NCI-H2171 (cell line): ENCODE results near the gene HSPA12A.

ENCODE experiments used
- DNase-seq: peaks from one replicate; lab custom pipeline; 2025; lab: John Stamatoyannopoulos, UW

Gene HSPA12A

GRCh38 chr10:116627386-116627933, 114.9 kb downstream of the HSPA12A start:
- DNase-seq = no peak

- DNase-seq = no peak
Observed at GRCh38 chr10:116626815-116627214, 115.6 kb downstream of the HSPA12A start.

GRCh38 chr10:116625845-116626244, 116.5 kb downstream of the HSPA12A start:
- DNase-seq = no peak

- DNase-seq = no peak
Observed at GRCh38 chr10:116621934-116622655, 120.3 kb downstream of the HSPA12A start.

- no peak for DNase-seq
Observed at GRCh38 chr10:116621476-116621875, 120.9 kb downstream of the HSPA12A start.
